ENCODE results near the gene BCL2. TPM values are rescaled to one million over a fixed set of nuclear protein-coding genes. Genes with fewer than 3 reads are reported as not detected.

Gene BCL2
- polyA plus RNA-seq, 1 experiment: 0.35 TPM

DNA sequence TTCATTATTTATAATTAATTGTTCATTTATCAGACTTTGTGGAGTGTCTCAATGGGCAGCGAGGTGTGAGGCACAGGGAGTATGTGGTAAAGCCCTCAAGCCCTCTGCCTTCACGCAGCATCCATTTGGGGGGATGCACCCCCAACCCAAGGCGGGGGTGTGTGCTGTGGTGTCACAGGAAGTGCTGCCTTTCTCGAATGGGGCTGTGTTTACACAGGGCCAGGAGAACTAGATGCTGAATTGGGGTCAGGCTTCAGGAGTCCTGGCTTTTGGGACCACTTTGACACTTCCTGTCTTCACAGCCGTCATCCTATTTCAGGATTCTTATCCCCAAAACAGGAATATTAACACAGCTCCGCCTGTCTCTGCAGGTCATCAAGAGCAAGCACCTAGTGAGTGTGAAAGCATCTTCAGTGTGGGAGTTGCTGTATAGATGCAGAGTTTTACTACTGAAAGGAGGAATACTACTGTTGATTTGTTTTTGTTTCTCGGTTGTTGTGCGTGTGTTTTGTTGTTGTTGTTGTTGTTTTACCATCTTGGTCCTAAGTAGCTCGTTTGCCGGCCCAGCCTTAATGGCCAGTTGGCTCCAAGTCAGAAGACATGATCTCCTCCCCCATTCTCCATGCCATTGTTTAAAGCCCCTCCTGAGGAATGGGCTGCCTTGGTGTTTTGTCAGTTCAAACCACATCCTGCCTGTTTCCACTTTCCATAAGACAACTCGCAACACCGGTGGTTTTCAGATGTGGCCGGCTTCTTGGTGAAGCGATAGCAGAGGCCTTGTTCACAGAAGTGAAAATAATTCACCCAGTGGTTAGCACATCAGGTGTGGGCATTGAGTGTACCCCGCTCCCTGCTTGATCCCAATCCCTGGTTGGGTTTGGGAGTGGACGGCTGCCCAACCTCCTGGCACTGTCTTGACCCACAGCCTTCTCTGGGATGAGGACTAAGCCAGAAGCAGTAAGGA, 221.3 kb downstream of the BCL2 start:
- H3K4me3 ChIP-seq (ENCODE audit: low read depth, low read length): no peak overlapping the region
- H3K9me3 ChIP-seq (ENCODE audit: control insufficient read depth, insufficient read depth, low read length): no peaks in the 10 kb centered on the region; the same call in 1 of the 2 replicates
- no peaks in the 10 kb centered on the region for H3K27me3 ChIP-seq (ENCODE audit: control insufficient read depth, insufficient read depth, low read length)
- ChIA-PET CTCF (no interaction called here), POLR2A (no interaction called here)
- TF ChIP-seq, protein P1, sequence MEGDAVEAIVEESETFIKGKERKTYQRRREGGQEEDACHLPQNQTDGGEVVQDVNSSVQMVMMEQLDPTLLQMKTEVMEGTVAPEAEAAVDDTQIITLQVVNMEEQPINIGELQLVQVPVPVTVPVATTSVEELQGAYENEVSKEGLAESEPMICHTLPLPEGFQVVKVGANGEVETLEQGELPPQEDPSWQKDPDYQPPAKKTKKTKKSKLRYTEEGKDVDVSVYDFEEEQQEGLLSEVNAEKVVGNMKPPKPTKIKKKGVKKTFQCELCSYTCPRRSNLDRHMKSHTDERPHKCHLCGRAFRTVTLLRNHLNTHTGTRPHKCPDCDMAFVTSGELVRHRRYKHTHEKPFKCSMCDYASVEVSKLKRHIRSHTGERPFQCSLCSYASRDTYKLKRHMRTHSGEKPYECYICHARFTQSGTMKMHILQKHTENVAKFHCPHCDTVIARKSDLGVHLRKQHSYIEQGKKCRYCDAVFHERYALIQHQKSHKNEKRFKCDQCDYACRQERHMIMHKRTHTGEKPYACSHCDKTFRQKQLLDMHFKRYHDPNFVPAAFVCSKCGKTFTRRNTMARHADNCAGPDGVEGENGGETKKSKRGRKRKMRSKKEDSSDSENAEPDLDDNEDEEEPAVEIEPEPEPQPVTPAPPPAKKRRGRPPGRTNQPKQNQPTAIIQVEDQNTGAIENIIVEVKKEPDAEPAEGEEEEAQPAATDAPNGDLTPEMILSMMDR (IDR thresholded peaks at IDR 0.05; ENCODE audit: low read depth, low read length): no peak
- H3K27ac ChIP-seq (ENCODE audit: low read depth, low read length): no peak overlapping the region
- no peak for DNase-seq (ENCODE audit: low read depth, low spot score)

DNA sequence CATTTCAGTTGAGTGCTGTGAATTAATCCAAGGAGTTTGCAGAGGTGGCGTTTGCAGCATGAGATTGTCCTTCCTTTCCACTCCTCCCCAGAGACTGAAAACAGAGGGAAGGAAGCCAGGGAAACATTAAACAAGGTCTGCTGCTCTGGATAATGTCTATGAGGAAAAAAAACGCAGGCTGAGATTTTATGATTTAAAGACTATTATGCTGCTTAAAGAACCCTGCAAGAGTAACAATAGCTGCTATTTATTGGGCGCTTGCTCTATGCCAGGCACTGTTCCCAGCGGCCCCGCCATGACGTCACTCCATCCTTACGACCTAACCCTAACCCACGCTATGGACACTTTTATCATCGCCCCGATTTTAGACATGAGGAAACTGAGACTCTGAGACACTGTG, 222.4 kb downstream of the BCL2 start:
- TF ChIP-seq, protein P1 (IDR thresholded peaks at IDR 0.05; ENCODE audit: low read depth, low read length): no peak
- Histone ChIP-seq H3K27me3 (ENCODE audit: control insufficient read depth, insufficient read depth, low read length) (no peaks in the 10 kb centered on the region), H3K27ac (ENCODE audit: low read depth, low read length) (no peak overlapping the region), H3K9me3 (ENCODE audit: control insufficient read depth, insufficient read depth, low read length) (no peaks in the 10 kb centered on the region), H3K4me3 (ENCODE audit: low read depth, low read length) (no peak overlapping the region)
- CTCF ChIA-PET: interaction anchor here (1.0 kb wide), 1 partner anchor 510 kb away, joined by 3 read pairs; no protein-coding TSS in a partner anchor
- POLR2A ChIA-PET: no interaction called here
- DNase-seq (ENCODE audit: low read depth, low spot score): no peak

DNA sequence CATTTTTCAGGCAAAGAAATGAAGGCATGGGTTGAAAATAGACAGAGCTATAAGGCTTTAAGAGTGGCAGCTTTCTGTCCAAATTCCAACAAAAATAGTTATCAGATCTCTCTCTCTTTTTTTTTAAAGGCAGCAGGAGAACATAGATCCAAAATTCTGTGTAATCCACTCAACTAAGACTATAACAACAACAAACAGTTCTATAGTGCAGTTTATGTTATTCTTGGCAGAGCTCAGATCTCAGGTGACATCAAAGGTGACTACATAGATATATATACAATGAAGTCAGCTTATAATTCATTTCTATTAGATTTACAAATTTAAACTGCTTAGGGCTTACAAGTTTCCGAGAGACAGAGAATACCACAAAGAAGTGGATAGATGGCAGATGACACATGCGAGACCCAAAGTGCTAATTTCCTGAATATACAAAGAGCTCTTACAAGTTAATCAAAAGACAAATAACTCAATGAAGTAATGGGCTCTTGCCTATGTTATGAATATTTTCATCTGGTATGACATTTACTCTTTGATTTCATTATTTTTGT, 223.2 kb downstream of the BCL2 start:
- Histone ChIP-seq H3K4me3 (ENCODE audit: low read depth, low read length) (no peak overlapping the region), H3K27me3 (ENCODE audit: control insufficient read depth, insufficient read depth, low read length) (no peaks in the 10 kb centered on the region), H3K27ac (ENCODE audit: low read depth, low read length) (no peak overlapping the region), H3K9me3 (ENCODE audit: control insufficient read depth, insufficient read depth, low read length) (no peaks in the 10 kb centered on the region)
- ChIA-PET CTCF (interaction anchor here (0.6 to 1.6 kb wide), 3 partner anchors 246 to 509 kb away, joined by 3 read pairs; no protein-coding TSS in a partner anchor), POLR2A (no interaction called here)
- TF ChIP-seq, protein P1 (IDR thresholded peaks at IDR 0.05; ENCODE audit: low read depth, low read length): no peak
- no peak for DNase-seq (ENCODE audit: low read depth, low spot score)

- TF ChIP-seq, protein P1 (IDR thresholded peaks at IDR 0.05; ENCODE audit: low read depth, low read length): no peak
- DNase-seq (ENCODE audit: low read depth, low spot score): no peak
- Histone ChIP-seq H3K27me3 (ENCODE audit: control insufficient read depth, insufficient read depth, low read length) (no peaks in the 10 kb centered on the region), H3K4me3 (ENCODE audit: low read depth, low read length) (no peak overlapping the region), H3K9me3 (ENCODE audit: control insufficient read depth, insufficient read depth, low read length) (no peaks in the 10 kb centered on the region), H3K27ac (ENCODE audit: low read depth, low read length) (no peak overlapping the region)
- POLR2A ChIA-PET: no interaction called here
- CTCF ChIA-PET: interaction anchor here (0.6 to 1.6 kb wide), 3 partner anchors 36 to 410 kb away, joined by 3 read pairs; no protein-coding TSS in a partner anchor
Observed at GRCh38 chr18:63095768-63096167, 223.8 kb downstream of the BCL2 start.

Measured in AG04450 (cell line).